IMR-90 (cell line): ENCODE results near the gene DAAM2. TPM values are rescaled to one million over a fixed set of nuclear protein-coding genes. Genes with fewer than 3 reads are reported as not detected.

Source experiments
- ATAC-seq: fragments of 200-7000 bp; cut with Tn5 transposase; 2 replicates; pipeline ENCODE4 v1.9.1; 2020; ENCODE audit warnings: low read depth, mild to moderate bottlenecking, moderate library complexity
- BruUV-seq: library from RNA; stranded (reverse); fragments of 400-500 nt; replicated peaks from 2 replicates; lab custom pipeline; 2021; lab: Mats Ljungman, UMichigan
- CTCF ChIA-PET: fragments of 300-600 bp; formaldehyde crosslinking; extraction: SDS; loops from one replicate; lab custom pipeline; 2021; ENCODE audit warnings: antibody characterized with exemption; lab: Yijun Ruan, JAX
- POLR2A ChIA-PET: fragments of 300-600 bp; sonication (Branson Sonifier 250); formaldehyde crosslinking; loops from one replicate; lab custom pipeline; 2022; ENCODE audit warnings: antibody characterized with exemption; ENCODE audit not compliant: unreplicated experiment; lab: Charles Lee
- DNase-seq: peaks from one replicate; pipeline ENCODE4 v3.0.0; 2013
- H2AFZ ChIP-seq: replicated peaks from 2 replicates; pipeline ENCODE3; 2013; ENCODE audit warnings: low read length, mild to moderate bottlenecking; ENCODE audit not compliant: poor library complexity
- H2AK5ac ChIP-seq: 2 replicates; pipeline ENCODE4 v1.6.1; 2013; ENCODE audit warnings: low read depth, low read length, inconsistent platforms
- H2AK9ac ChIP-seq: replicated peaks from 2 replicates; pipeline ENCODE3; 2013; ENCODE audit warnings: mild to moderate bottlenecking, low read depth, low read length, moderate library complexity; ENCODE audit not compliant: poor library complexity
- H2BK120ac ChIP-seq: 2 replicates; pipeline ENCODE4 v1.6.1; 2013; ENCODE audit warnings: low read depth, low read length, inconsistent platforms
- H2BK15ac ChIP-seq: 3 replicates; pipeline ENCODE4 v1.6.1; 2013; ENCODE audit warnings: low read depth, low read length, inconsistent platforms
- H2BK20ac ChIP-seq: 2 replicates; pipeline ENCODE4 v1.6.1; 2013; ENCODE audit warnings: low read depth, mild to moderate bottlenecking, inconsistent platforms, low read length, moderate library complexity
- H2BK5ac ChIP-seq: 2 replicates; pipeline ENCODE4 v1.6.1; 2013; ENCODE audit warnings: mild to moderate bottlenecking, low read depth, low read length, inconsistent platforms; ENCODE audit not compliant: poor library complexity, severe bottlenecking
- H3K14ac ChIP-seq: replicated peaks from 2 replicates; pipeline ENCODE4 v1.6.1; 2013; ENCODE audit warnings: low read depth, low read length, inconsistent platforms
- H3K18ac ChIP-seq: 2 replicates; pipeline ENCODE4 v1.6.1; 2013; ENCODE audit warnings: low read depth, low read length, control low read depth
- H3K23ac ChIP-seq: 2 replicates; pipeline ENCODE4 v1.6.1; 2013; ENCODE audit warnings: low read depth, low read length, inconsistent platforms
- H3K27ac ChIP-seq: 2 replicates; pipeline ENCODE4 v1.5.1; 2013; ENCODE audit warnings: mild to moderate bottlenecking, control low read depth, low read length; ENCODE audit not compliant: insufficient read depth
- H3K27me3 ChIP-seq: 2 replicates; pipeline ENCODE4 v1.6.1; 2013; ENCODE audit warnings: low read length; ENCODE audit not compliant: control insufficient read depth, insufficient read depth
- H3K36me3 ChIP-seq: 2 replicates; pipeline ENCODE4 v1.6.1; 2013; ENCODE audit warnings: low read length, mixed read lengths; ENCODE audit not compliant: control insufficient read depth, insufficient read depth
- H3K4ac ChIP-seq: 2 replicates; pipeline ENCODE4 v1.6.1; 2013; ENCODE audit warnings: low read depth, low read length, inconsistent platforms
- H3K4me1 ChIP-seq: 2 replicates; pipeline ENCODE4 v1.6.1; 2013; ENCODE audit warnings: low read length, mixed read lengths; ENCODE audit not compliant: control insufficient read depth, insufficient read depth
- H3K4me2 ChIP-seq: 2 replicates; pipeline ENCODE4 v1.6.1; 2013; ENCODE audit warnings: low read depth, mild to moderate bottlenecking, control low read depth, low read length, moderate library complexity
- H3K4me3 ChIP-seq: 2 replicates; pipeline ENCODE4 v1.5.1; 2013; ENCODE audit warnings: low read depth, mild to moderate bottlenecking, control low read depth, low read length, moderate library complexity; ENCODE audit not compliant: insufficient read depth
- H3K56ac ChIP-seq: 2 replicates; pipeline ENCODE4 v1.6.1; 2013; ENCODE audit warnings: low read length, inconsistent platforms; ENCODE audit not compliant: insufficient read depth; ENCODE audit errors: extremely low read depth
- H3K79me1 ChIP-seq, 2 experiments: 2 replicates each; pipeline ENCODE4 v1.6.1; 2013; ENCODE audit warnings: low read length in 2 of 2, inconsistent platforms in 1 of 2, low read depth in 1 of 2
- H3K9ac ChIP-seq: 2 replicates; pipeline ENCODE4 v1.6.1; 2013; ENCODE audit warnings: low read depth, low read length, control low read depth
- H3K9me1 ChIP-seq: 2 replicates; pipeline ENCODE4 v1.6.1; 2013; ENCODE audit warnings: low read length, inconsistent platforms; ENCODE audit not compliant: insufficient read depth
- H3K9me3 ChIP-seq: 2 replicates; pipeline ENCODE4 v1.6.1; 2013; ENCODE audit warnings: low read length; ENCODE audit not compliant: control insufficient read depth, insufficient read depth
- H4K20me1 ChIP-seq: 2 replicates; pipeline ENCODE4 v1.6.1; 2013; ENCODE audit warnings: low read length, inconsistent platforms; ENCODE audit not compliant: insufficient read depth
- H4K5ac ChIP-seq: 2 replicates; pipeline ENCODE4 v1.6.1; 2013; ENCODE audit warnings: mild to moderate bottlenecking, low read depth, low read length, control low read depth
- H4K8ac ChIP-seq, 2 experiments: 2 replicates each; pipeline ENCODE4 v1.6.1; 2013; ENCODE audit warnings: low read depth in 2 of 2, low read length in 2 of 2, control low read depth in 1 of 2, inconsistent platforms in 1 of 2
- H4K91ac ChIP-seq: 2 replicates; pipeline ENCODE4 v1.6.1; 2013; ENCODE audit warnings: low read depth, low read length, inconsistent platforms; ENCODE audit not compliant: insufficient read depth
- CEBPB ChIP-seq: IDR thresholded peaks from 2 replicates; pipeline ENCODE4 v1.6.1; 2012; ENCODE audit warnings: low read depth, low read length, improper control_type of control experiment
- MAZ ChIP-seq: IDR thresholded peaks from 2 replicates; pipeline ENCODE4 v1.6.1; 2012; ENCODE audit warnings: low read depth, mild to moderate bottlenecking, low read length, improper control_type of control experiment, moderate library complexity, borderline replicate concordance
- NFE2L2 ChIP-seq: fragments of 150-350 bp; IDR thresholded peaks from 2 replicates; pipeline ENCODE4 v1.6.1; 2016; ENCODE audit warnings: low read depth, mild to moderate bottlenecking, low read length
- RFX5 ChIP-seq: IDR thresholded peaks from 2 replicates; pipeline ENCODE4 v1.8.0; 2012; ENCODE audit warnings: low read depth, mild to moderate bottlenecking, low read length, moderate library complexity
- WGBS, 2 experiments: methylation state at CpG; one replicate each; pipeline versions ENCODE4 v1.1.5 to v1.1.7; 2013; ENCODE audit warnings: missing lambda C conversion rate in 2 of 2; ENCODE audit not compliant: insufficient read length in 1 of 2; ENCODE audit errors: extremely low coverage in 2 of 2; 5-methylcytosine and 5-hydroxymethylcytosine counted together
- dilution Hi-C: fragments of 300-500 bp; cut with HindIII; formaldehyde crosslinking; loops from one replicate; pipeline ENCODE4 v1.14.3; 2018; ENCODE audit warnings: low sequenced_read_pairs; ENCODE audit not compliant: unreplicated experiment
- in situ Hi-C: fragments of 300-500 bp; cut with MboI; formaldehyde crosslinking; loops from 3 replicates; pipeline ENCODE4 v1.14.3; 2019; ENCODE audit warnings: low sequenced_read_pairs, inconsistent platforms, mixed read lengths
- intact Hi-C: fragments of 100-400 bp; cut with micrococcal nuclease; formaldehyde crosslinking; loops from 2 replicates; pipeline ENCODE4 v1.10.0; 2022
- polyA plus RNA-seq, 3 experiments: library from polyadenylated mRNA; depleted of rRNA; stranded (reverse); fragments of >200 nt; gene quantifications; 2 replicates each; pipeline ENCODE4 v1.2.3, GENCODE V29; 2012; ENCODE audit warnings: low replicate concordance in 1 of 3
- total RNA-seq: library from RNA; depleted of rRNA; stranded (reverse); fragments of >200 nt; gene quantifications from 2 replicates; pipeline ENCODE4 v1.2.3, GENCODE V29; 2012

The DAAM2 gene
- total and polyA plus RNA-seq, 2 of the 4 experiments (the other 2 are of a cell fraction): 11.2 to 12.9 TPM

DNA sequence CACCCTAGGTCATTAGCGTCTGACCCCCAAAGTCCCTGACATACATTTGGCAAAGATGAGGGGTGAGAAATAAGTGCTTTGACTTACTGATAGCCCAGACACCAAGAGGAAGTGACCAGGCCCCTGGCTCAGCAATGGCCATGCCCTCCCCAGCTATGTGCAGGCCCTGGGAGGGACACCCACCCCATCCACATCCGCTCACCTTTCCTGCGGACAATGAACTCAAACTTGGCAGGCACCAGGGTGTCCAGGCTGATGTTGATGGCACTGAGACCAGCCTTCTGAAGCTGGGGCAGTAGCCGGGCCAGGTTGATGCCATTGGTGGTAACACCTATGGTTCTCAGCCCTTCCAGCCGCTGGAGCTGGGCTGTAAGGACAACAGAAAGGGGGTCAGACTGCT lies 123.7 kb downstream of the DAAM2 start:
- no CpG with 5 or more reads among the region's 5 CpGs for WGBS, 2 experiments
- H2BK5ac ChIP-seq: no peak overlapping the region
- H3K4me3 ChIP-seq: no peak overlapping the region
- peaks cover 0 to 3% of the 10 kb centered on the region in 2 experiments; a peak in 1 of 4 replicates for H3K79me1 ChIP-seq
- H3K36me3 ChIP-seq: peaks cover 30% of the 10 kb centered on the region
- no peak overlapping the region for H4K8ac ChIP-seq
- no peak overlapping the region for H3K27ac ChIP-seq
- no TSS peak for BruUV-seq
- H3K27me3 ChIP-seq: no peaks in the 10 kb centered on the region
- in situ Hi-C loops (no loop called here), dilution Hi-C loops (no loop called here), intact Hi-C loops (no loop called here)
- no peak overlapping the region for H2BK120ac ChIP-seq
- H4K91ac ChIP-seq: no peak overlapping the region
- POLR2A ChIA-PET: no interaction called here
- TF ChIP-seq CEBPB (no peak), MAZ (no peak), NFE2L2 (no peak), RFX5 (no peak)
- H3K9me1 ChIP-seq: peaks cover 4% of the 10 kb centered on the region; the same call in 1 of the 2 replicates
- H3K14ac ChIP-seq: no peak overlapping the region
- no peak overlapping the region for H2AK5ac ChIP-seq
- no peak overlapping the region for H2AFZ ChIP-seq
- no peak overlapping the region for H3K56ac ChIP-seq
- H2BK15ac ChIP-seq: no peak overlapping the region
- no peak overlapping the region for H3K18ac ChIP-seq
- H2BK20ac ChIP-seq: no peak overlapping the region
- H3K4ac ChIP-seq: no peak overlapping the region
- no peak overlapping the region for H4K5ac ChIP-seq
- CTCF ChIA-PET: no interaction called here
- H3K23ac ChIP-seq: no peak overlapping the region
- H3K9me3 ChIP-seq: no peaks in the 10 kb centered on the region
- H4K20me1 ChIP-seq: no peaks in the 10 kb centered on the region
- H3K4me2 ChIP-seq: no peak overlapping the region
- ATAC-seq: no peak
- no peak overlapping the region for H2AK9ac ChIP-seq
- no peak overlapping the region for H3K9ac ChIP-seq
- no peak for DNase-seq
- H3K4me1 ChIP-seq: no peaks in the 10 kb centered on the region
